NOMO-1 treated with DMSO at 0.1 percent for 48 hours (cell line): ENCODE measurements around the gene RERE.

ENCODE experiments used
- DNase-seq: peaks from one replicate; lab custom pipeline; 2025; ENCODE audit not compliant: unreplicated experiment; lab: John Stamatoyannopoulos, UW

Gene RERE

DNA sequence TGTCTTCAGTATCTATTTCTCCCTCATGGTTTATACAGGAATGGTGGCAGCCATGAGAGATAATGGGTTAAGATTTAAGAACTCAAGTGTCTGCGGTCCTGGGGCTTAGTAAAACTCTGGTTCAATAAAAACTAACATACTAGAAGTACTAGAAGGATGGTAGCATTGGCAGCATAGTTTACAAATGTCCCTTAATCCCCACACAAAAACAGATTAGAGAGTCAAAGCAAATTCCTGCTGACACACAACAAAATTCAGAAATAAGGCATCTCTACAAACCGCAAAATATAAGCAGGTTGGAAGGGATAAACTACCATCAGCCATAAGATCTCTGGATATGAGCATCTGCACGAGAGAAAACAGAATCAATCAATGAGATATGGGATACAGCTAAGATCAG lies 234.4 kb downstream of the RERE start:
- no peak for DNase-seq

DNA sequence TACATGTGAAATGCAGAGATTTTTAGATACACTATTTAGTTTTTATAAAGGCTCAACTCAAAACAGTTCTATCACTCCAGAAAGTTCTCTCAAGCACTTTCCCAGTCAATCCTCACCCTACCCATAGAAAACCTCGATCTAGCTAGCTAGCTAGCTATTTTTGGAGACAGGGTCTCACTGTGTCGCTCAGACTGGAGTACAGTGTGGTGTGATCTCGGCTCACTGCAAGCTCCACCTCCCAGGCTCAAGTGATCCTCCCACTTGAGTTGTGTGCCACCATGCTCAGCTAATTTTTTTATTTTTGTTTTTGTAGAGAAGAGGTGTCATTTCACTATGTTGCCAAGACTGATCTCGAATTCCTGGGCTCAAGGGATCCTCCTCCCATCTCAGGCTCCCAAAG lies 236.9 kb downstream of the RERE start:
- DNase-seq: no peak

DNA sequence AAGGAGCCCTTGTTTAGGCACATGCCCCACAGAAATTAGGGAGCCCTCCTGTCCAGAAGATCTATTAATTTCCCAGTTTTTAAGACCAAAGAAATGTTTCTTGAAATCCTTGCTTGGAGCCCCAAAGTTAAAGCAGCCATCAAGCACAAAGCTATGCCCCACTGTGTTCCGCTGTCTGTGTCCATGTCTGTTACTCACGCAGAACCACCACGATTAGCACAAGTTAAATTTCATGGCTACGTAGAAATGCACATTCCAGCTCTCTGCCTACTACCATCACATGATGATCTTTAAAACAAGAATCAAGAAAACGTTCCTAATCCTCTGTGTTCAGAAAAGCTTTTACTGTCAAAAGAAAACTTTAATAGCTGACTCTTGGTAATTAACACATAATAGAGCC lies 238.5 kb downstream of the RERE start:
- no peak for DNase-seq

DNA sequence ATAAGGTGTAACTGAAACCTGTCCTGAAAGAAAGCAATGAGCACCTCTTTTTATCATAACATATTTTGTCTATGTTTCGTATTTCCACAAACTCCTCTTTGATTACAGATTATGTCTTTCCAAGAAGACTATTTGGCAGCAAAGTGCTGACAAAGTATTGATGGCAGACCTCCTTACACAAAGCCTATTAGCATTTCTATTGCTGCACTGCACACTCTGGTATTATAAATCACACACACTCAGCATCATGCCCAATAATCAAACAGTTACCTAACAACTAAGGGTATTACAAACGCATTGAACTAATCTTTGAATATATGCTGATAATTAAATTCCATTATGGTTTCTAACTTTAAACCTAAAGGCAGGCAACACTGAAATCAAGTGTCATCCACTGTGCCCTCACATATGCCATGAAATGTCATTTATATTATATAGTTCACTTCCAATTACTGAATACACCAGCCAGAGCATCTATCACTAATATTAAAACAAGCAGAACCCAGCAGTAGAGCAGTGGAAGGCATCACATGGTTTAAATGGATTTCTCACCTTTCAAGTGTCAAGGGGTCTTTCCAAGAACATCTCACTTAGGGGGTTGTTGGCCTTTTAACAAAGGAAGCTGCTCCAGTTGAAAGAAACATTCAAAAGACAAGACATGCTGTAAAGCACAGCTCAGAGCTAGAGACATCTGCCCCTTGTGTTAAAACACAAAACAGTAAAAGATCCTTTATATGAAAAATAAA lies 239.1 kb downstream of the RERE start:
- no peak for DNase-seq

DNA sequence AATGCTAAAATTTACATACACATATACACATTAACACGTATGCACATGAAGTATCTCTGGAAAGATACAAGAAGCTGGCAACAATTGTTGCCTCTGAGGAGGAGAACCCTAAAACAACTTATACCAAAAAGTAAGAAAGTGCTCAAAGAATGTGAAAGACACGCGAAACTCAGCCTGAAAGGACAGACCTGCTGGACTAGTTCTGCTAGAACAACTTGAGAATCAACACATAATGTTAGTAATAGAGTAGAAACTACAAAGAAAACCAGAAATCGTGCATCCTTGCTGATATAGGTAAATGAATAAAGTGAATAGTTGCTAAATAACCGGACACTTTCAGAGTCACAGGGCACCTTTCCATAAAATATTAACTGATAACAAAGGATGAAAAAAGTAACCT lies 242.5 kb downstream of the RERE start:
- no peak for DNase-seq

DNA sequence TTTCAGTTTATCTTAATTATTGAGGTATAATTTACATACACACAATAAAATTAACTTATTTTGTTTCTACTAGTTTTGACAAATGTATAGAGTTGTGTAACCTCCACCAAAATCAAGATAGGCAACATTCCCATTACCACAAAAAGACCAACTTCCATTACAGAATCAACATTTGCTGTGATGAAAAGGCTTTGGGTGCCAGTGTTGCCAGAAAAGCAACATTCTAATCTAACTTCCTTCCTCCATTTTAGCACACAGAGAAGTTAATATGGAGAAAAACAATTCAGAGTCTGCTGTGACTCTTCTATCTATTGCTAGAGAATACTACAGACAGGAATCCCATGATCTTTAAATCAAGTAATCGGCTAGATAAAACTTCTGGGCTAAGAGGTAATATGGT lies 245.3 kb downstream of the RERE start:
- no peak for DNase-seq

DNA sequence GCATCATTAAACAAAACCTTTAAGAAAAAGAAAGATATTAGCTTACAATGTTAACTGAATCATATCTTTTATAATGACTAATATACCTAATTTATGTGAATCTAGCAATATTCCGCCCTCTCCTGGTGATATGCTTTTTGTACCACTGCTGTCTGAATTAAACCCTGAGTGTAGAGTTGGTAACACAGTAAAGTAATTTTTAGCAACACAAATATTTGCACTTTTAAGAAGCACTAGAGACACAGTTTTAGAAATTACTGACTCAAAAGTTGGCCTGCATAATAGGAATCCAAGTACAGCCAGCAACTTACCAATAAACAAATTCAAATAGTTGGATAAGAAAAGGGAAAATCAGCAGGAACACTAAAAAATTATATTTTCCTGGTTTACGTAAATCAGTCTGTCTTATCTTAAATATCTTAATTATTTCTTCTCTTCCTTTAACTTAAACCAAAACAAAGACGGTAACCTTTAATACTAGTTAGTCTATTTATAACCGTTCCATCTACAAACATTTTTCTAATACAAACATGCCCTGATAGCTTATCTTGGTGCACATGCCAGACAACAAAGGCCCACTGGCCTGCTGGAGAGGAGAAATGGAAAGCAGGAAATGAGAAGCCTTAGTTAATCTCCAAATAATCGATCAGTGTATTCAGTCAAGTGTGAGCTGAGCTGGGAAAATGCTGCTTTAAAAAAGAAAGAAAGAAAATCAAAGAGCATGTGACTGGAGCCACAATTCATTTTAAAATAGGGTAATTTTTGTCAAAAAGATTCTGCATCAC lies 246.0 kb downstream of the RERE start:
- DNase-seq: no peak

DNA sequence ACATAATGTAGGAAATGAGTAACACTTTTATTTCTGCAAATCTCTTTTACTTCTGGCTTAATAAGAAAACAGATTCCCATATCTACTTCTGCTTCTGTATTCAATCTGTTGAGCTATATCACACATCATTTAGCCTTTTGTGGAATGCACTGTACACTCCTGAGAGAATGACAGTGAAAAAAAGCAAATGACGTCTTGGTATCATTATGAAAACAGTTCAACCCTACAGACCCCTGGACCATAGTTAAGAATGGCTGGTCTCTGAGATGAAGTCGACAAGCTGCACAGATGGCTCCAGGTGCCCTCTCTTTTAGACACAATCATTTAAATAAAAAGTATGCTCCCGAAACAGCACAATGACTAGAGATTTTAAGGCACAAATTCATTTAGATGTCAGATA lies 247.0 kb downstream of the RERE start:
- no peak for DNase-seq

DNA sequence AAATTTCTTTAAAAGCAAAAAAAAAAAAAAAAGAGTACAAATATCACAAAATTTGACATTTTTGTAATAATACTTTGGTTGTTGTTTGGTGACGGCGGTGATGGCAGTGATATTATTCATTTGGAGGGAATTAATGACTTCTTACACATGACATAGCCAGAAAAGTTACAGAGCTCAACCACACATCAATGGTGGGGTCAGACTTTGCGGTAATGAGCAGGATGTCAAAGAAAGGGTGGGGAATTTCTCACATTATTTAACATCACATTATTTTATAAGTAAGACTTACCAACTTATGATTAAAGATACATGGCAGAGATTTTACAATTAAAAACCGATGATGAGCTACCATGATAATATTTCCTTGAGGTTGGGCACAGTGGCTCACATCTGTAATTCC lies 248.2 kb downstream of the RERE start:
- no peak for DNase-seq

DNA sequence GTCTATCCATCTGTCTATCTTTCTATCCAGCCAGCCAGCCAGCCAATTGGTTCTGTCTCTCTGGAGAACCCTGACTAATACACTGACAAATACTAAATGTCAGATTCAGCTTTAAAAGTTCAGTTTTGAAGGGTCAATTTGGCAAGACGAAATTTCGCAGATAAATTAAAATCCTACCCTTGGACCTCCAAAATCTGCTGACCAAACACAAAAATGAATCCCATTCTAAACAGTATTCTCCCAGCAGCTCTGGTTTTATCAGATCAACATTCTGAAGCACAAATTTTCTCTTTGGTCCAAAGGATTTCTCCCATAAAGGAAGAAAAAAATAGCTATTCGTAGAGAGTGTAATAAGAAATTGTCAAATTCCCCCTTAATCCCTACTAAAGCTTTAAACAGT lies 248.6 kb downstream of the RERE start:
- DNase-seq: no peak

DNA sequence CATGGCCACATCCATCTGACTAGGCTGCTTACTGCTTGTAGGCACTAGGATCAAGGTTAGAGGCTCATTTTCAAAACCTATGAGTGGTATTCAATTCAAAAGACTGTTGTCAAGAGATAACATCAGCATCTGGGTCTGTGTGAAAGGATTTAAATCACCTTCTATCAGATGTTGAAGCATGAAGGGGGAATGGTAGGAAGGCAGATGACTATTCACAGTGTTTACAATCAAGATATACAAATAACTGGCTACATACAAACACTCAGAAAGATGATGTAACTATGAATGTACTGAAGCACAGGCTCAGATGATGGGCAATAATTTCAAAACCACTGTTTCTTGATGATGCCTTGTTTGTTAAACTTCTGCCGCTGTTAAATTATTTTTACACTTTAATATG lies 250.3 kb downstream of the RERE start:
- no peak for DNase-seq

DNA sequence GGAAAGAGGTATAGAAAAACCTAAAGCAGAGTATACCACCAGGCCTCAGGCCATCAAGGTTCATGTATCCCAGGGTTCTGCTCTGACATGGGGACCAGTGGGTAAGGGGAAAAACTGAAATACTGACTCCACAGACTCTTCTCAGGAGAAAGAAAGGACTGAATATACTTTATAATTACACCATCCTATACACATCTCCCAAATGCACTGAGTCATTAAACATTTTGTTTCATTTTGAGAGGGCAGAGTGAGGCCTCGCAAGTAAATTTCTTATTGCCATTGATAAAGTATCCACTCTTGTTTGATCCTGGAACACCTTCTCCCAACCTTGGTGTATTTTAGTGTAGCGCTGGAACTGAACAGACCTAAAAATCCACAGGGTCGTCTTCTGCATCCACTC lies 251.6 kb downstream of the RERE start:
- no peak for DNase-seq

DNA sequence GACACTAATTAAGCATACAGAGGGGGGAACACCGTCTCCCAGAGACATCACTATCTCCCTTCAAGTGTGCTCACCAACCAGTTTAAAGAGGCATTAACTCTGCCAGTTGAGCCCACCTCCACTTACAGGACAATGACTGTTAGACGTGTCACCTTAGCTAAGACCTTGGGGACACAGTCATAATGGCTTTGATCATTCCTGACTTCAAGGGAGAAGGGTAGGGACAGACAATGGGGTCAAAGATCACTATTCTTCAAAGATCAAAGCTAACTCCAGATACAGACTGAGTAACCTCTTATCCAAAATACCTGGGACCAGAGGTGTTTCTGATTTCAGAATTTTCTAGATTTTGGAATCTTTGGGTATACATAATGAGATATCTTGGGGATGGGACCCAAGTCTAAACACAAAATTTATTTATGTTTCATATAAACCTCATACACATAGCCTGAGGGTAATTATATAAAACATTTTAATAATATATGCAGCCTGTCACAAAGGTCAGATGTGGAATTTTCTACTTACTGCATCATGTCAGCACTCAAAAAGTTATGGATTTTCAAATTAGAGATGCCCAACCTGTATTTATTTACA lies 253.4 kb downstream of the RERE start:
- DNase-seq: no peak

DNA sequence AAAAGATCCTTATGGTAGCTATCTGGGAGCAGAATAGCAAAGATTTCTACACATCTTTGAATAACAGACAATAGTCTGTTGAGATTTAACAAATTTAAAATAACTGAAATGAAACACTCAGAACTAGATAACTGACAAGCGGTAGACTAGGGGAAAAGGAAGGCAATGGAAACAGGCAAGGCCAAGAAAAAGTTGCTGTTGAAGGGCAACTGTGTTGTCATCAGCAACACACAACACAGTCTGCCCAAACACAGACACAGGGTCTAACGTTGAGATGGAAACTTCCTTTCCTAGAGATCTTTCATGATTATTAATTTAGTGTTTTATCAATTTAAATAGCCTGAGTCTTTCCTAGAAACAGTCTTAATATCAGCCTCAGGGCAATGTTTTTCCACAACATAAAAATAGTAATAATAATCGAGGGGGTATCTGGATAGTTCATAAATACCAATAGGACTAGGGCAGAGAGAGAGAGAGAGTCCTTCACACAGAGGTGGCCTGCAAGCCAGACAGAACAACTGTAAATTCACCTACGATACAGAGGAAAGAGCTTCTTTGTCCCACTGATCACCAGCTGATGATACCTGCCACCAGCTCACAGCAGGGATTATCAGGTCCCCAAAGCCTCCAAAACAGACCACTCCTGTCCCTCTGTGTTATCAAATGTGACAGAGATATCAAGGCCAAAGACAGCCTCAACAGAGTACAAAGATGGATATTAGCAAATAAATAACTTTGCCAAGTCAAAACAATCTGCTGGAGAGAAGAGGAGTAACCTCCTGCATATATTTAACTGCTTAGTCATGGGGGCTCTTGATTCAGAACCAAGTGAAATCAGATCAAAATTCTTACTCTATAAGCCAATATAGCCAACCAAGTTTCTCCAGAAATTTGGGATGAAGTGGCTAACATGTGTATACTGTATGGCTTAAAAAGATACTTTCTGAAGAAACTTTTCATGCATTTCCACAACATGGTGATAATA lies 254.3 kb downstream of the RERE start:
- no peak for DNase-seq

DNA sequence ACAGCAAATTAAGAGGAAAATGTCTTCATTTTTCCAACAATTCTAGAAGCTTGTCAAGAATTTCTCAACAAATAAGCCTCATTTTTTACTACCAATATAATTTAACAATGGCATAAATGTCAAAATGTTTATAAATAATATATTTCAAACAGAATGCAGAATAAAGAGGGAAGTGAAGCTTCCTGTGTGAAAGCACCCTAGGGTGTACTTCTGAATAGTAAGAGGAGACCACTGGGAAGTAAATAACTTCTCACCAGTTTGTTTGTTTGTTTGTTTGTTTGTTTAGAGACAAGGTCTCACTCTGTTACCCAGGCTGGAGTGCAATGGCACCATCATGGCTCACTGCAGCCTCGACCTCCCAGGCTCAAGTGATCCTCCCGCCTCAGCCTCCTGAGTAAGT lies 255.2 kb downstream of the RERE start:
- no peak for DNase-seq

DNA sequence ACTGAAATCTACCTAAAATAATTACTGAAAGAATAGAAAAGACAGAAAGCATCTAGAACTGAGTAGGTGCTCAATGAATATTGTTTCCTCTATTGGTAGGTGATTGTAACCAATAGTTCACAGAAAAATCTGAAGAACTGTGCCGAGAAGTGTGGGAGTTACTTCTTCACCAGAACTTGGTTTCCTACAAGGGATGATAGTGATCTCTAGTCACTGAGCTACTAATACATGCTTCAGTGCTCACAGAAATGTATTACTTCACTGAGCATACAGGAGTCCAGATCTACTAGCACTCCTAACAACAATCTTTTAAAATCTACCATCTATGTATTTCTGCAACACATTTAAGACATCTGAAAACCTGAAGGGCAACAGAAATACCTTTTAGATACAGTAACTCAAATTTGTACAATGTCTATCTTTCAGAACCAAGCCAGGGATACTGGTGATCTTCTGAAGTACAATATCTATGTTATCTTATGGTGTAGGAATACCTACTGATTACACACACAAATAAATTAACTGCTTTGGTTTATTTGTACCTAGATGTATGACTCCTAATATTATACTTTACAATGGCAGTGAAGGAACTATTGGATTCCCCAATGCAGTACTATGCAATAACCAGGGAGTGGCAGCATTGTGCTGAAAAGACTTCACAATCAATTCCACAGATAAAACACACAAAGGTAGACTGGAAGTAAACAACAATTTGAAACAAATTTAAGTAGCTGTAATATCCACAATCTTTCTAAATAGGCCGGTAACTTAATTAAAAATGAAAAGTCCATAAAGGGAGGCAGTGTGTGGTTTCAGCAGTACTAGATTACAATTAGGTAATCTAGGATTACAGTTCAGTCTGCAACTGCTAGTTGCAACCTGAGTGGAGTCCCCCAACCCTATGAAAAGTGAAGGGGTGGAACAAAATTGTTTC lies 256.6 kb downstream of the RERE start:
- peak; percentile 55 for DNase-seq

DNA sequence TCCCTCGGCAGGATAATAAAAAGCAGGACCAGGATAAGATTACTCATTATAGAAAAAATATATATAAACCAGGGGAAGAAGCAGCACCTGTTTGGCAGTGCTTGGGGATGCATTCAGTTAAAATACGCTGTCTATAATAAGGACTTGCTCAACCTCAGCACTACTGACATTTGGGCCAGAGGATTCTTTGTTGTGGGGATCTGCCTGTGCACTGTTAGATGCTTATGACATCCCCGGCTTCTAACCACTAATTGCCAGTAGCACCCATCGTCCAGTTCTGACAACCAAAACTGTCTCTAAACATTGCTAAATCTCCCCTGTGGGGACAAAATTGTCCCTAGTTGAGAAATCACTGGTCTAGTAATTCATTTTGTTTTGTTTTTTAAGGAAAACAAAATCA lies 257.4 kb downstream of the RERE start:
- DNase-seq: peak; percentile 90

DNA sequence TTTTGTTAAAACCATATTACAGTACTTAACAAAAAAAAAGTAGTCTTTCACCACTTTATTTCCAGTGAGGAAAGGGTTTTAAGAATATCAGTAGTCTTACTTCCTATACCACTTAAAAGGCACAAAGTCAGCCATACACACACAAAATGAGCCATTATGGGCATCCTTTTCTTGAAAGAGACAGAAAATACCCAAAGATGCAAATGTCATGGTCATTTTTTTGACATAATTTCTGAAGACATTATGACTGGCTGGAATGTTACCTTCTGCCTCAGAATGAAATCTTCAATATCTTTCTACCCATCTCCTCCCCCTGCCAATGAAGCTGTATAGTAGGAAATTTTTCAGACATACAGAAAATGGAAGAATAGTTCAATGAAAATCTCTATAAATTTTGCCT lies 261.9 kb downstream of the RERE start:
- no peak for DNase-seq

DNA sequence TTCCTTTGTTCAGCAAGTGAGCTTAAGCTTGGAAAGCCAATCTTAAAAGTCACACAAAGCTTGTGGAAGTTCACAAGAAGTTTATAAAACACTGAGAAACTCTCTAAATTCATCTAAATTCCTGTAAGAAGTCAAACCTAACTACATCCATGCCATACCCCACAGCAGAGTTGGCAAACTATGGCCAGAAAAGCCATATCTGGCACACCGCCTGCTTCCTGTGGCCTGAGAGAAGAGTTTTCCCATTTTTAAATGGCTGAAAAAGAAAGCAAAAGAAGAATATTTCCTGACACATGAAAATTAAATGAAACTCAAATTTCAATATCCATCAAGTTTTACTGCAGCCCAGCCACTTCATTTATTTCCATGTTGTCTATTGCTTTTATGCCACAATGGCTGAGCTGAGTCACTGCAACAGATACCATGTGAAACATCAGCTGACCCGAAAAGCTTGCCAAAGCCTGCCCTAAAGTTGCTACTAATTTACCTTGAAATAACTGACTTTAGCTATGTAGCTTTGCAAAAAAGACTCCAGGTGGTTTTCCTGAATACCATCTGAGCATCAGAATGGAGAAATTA lies 262.4 kb downstream of the RERE start:
- no peak for DNase-seq
